HepG2 (cell line): ENCODE measurements around the gene EIF3B. TPM values are rescaled to one million over a fixed set of nuclear protein-coding genes. Genes with fewer than 3 reads are reported as not detected.
A peak's percentile ranks its signal among the peaks of the same experiment; 100 is the strongest.

Source experiments
- ARID2 ChIP-seq: sonication (generic); formaldehyde crosslinking; IDR thresholded peaks from 2 replicates; pipeline ENCODE4 v1.8.1; 2022; ENCODE audit warnings: mild to moderate bottlenecking, missing genetic modification reagents, borderline replicate concordance
- KAT2B ChIP-seq: fragments of 150-350 bp; IDR thresholded peaks from 2 replicates; pipeline ENCODE4 v1.6.1; 2014; ENCODE audit warnings: low read depth, low read length, borderline replicate concordance
- KAT7 ChIP-seq: IDR thresholded peaks from 2 replicates; pipeline ENCODE4 v1.6.1; 2018; ENCODE audit warnings: borderline replicate concordance, missing compliant biosample characterization
- KDM3A ChIP-seq: IDR thresholded peaks from 2 replicates; pipeline ENCODE4 v1.6.1; 2018; ENCODE audit warnings: low read depth, missing compliant biosample characterization
- RBAK ChIP-seq: sonication (generic); formaldehyde crosslinking; IDR thresholded peaks from 2 replicates; pipeline ENCODE4 v1.5.1; 2020; ENCODE audit warnings: mild to moderate bottlenecking, missing genetic modification reagents
- SIX1 ChIP-seq: sonication (generic); formaldehyde crosslinking; IDR thresholded peaks from 2 replicates; pipeline ENCODE4 v1.4.0; 2020; ENCODE audit warnings: missing genetic modification reagents, borderline replicate concordance
- ZNF180 ChIP-seq: sonication (generic); formaldehyde crosslinking; IDR thresholded peaks from 2 replicates; pipeline ENCODE4 v1.4.0; 2020; ENCODE audit warnings: low read depth, missing genetic modification reagents, borderline replicate concordance
- ZNF235 ChIP-seq: sonication (generic); formaldehyde crosslinking; IDR thresholded peaks from 2 replicates; pipeline ENCODE4 v1.8.1; 2023; ENCODE audit warnings: mild to moderate bottlenecking, missing genetic modification reagents, borderline replicate concordance
- ZNF432 ChIP-seq: sonication (generic); formaldehyde crosslinking; IDR thresholded peaks from 2 replicates; pipeline ENCODE4 v1.5.0; 2020; ENCODE audit warnings: missing genetic modification reagents, mild to moderate bottlenecking, borderline replicate concordance
- ZNF563 ChIP-seq: sonication (generic); formaldehyde crosslinking; IDR thresholded peaks from 2 replicates; pipeline ENCODE4 v1.8.0; 2022; ENCODE audit warnings: mild to moderate bottlenecking, moderate library complexity, missing genetic modification reagents
- ZNF605 ChIP-seq: sonication (generic); formaldehyde crosslinking; IDR thresholded peaks from 2 replicates; pipeline ENCODE4 v1.8.0; 2022; ENCODE audit warnings: mild to moderate bottlenecking, missing genetic modification reagents
- polyA plus RNA-seq, 8 experiments: library from polyadenylated mRNA; depleted of rRNA in 3 of 8; stranded (reverse) in 7 of 8; unstranded in 1 of 8; fragments of >200 nt; fragmentation: Illumina TruSeq in 4 of 8; extraction: Trizol in 4 of 8; gene quantifications; 2 replicates each; pipeline versions ENCODE4 v1.2.1 to v1.2.3, GENCODE V29; 2011 to 2016; ENCODE audit warnings: low read depth in 4 of 8, missing spikeins in 1 of 8, mixed read lengths in 1 of 8; ENCODE audit not compliant: insufficient read depth in 1 of 8
- total RNA-seq, 5 experiments: library from RNA; depleted of rRNA; stranded (reverse); fragments of >200 nt; fragmentation: Illumina TruSeq; extraction: Trizol; gene quantifications; 2 replicates each; pipeline ENCODE4 v1.2.3, GENCODE V29; 2016; ENCODE audit warnings: low read depth in 1 of 5
- TF ChIP-seq, protein P1 (sequence below): sonication (generic); formaldehyde crosslinking; IDR thresholded peaks from 2 replicates; pipeline ENCODE4 v1.5.1; 2020; ENCODE audit warnings: mild to moderate bottlenecking, missing genetic modification reagents, moderate library complexity
- TF ChIP-seq, protein P2 (sequence below): sonication (generic); formaldehyde crosslinking; IDR thresholded peaks from 2 replicates; pipeline ENCODE4 v1.5.0; 2020; ENCODE audit warnings: mild to moderate bottlenecking, missing genetic modification reagents, moderate library complexity
- TF ChIP-seq, protein P3 (sequence below): sonication (generic); formaldehyde crosslinking; IDR thresholded peaks from 2 replicates; pipeline ENCODE4 v1.4.0; 2020; ENCODE audit warnings: missing genetic modification reagents
- TF ChIP-seq, protein P4 (sequence below), 2 experiments: sonication (generic) in 1 of 2; formaldehyde crosslinking in 1 of 2; IDR thresholded peaks; 2 replicates each; pipeline versions ENCODE4 v1.5.1 to v1.6.1; 2011 to 2020; ENCODE audit warnings: borderline replicate concordance in 1 of 2, low read depth in 1 of 2, low read length in 1 of 2, mild to moderate bottlenecking in 1 of 2, missing genetic modification reagents in 1 of 2, moderate library complexity in 1 of 2
- TF ChIP-seq, protein P5 (sequence below): sonication (generic); formaldehyde crosslinking; IDR thresholded peaks from 2 replicates; pipeline ENCODE4 v1.8.0; 2022; ENCODE audit warnings: missing genetic modification reagents, mild to moderate bottlenecking, inconsistent platforms, borderline replicate concordance

The EIF3B gene
- total and polyA plus RNA-seq, 2 of the 13 experiments (the other 11 are each of a cell fraction or from before 2014, with no cell fraction given): 92.2 to 241 TPM

DNA sequence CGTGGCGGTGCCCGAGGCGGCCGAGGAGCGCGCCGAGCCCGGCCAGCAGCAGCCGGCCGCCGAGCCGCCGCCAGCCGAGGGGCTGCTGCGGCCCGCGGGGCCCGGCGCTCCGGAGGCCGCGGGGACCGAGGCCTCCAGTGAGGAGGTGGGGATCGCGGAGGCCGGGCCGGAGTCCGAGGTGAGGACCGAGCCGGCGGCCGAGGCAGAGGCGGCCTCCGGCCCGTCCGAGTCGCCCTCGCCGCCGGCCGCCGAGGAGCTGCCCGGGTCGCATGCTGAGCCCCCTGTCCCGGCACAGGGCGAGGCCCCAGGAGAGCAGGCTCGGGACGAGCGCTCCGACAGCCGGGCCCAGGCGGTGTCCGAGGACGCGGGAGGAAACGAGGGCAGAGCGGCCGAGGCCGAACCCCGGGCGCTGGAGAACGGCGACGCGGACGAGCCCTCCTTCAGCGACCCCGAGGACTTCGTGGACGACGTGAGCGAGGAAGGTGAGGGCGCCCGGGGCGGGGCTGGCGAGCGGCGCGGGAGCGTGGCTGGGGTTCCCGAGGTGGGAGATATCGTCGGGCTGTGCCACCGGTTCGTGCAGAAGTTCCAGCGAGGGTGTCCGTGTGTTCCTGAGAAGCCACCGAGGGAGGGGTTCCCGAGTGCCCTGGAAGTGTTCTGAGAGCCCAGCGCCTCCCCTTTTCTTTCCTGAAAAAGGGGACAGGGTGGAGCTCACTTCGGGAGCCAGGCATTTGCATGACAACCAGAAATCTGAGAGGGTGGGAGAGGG, 495 bp downstream of the EIF3B start (continued):
- TF ChIP-seq ARID2 (CRISPR knock-in tag): no peak
- TF ChIP-seq, protein P1, sequence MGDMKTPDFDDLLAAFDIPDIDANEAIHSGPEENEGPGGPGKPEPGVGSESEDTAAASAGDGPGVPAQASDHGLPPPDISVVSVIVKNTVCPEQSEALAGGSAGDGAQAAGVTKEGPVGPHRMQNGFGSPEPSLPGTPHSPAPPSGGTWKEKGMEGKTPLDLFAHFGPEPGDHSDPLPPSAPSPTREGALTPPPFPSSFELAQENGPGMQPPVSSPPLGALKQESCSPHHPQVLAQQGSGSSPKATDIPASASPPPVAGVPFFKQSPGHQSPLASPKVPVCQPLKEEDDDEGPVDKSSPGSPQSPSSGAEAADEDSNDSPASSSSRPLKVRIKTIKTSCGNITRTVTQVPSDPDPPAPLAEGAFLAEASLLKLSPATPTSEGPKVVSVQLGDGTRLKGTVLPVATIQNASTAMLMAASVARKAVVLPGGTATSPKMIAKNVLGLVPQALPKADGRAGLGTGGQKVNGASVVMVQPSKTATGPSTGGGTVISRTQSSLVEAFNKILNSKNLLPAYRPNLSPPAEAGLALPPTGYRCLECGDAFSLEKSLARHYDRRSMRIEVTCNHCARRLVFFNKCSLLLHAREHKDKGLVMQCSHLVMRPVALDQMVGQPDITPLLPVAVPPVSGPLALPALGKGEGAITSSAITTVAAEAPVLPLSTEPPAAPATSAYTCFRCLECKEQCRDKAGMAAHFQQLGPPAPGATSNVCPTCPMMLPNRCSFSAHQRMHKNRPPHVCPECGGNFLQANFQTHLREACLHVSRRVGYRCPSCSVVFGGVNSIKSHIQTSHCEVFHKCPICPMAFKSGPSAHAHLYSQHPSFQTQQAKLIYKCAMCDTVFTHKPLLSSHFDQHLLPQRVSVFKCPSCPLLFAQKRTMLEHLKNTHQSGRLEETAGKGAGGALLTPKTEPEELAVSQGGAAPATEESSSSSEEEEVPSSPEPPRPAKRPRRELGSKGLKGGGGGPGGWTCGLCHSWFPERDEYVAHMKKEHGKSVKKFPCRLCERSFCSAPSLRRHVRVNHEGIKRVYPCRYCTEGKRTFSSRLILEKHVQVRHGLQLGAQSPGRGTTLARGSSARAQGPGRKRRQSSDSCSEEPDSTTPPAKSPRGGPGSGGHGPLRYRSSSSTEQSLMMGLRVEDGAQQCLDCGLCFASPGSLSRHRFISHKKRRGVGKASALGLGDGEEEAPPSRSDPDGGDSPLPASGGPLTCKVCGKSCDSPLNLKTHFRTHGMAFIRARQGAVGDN (CRISPR knock-in tag): peak; percentile 57; the same call in 1 of the 2 replicates
- TF ChIP-seq KAT7 (CRISPR knock-in tag): 0 out of 2 replicates have a peak, but pooled peaks have one; percentile 32
- TF ChIP-seq, protein P2, sequence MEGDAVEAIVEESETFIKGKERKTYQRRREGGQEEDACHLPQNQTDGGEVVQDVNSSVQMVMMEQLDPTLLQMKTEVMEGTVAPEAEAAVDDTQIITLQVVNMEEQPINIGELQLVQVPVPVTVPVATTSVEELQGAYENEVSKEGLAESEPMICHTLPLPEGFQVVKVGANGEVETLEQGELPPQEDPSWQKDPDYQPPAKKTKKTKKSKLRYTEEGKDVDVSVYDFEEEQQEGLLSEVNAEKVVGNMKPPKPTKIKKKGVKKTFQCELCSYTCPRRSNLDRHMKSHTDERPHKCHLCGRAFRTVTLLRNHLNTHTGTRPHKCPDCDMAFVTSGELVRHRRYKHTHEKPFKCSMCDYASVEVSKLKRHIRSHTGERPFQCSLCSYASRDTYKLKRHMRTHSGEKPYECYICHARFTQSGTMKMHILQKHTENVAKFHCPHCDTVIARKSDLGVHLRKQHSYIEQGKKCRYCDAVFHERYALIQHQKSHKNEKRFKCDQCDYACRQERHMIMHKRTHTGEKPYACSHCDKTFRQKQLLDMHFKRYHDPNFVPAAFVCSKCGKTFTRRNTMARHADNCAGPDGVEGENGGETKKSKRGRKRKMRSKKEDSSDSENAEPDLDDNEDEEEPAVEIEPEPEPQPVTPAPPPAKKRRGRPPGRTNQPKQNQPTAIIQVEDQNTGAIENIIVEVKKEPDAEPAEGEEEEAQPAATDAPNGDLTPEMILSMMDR (CRISPR knock-in tag): peak; percentile 5; the same call in 1 of the 2 replicates
- TF ChIP-seq RBAK (CRISPR knock-in tag): no peak
- no peak for TF ChIP-seq SIX1 (CRISPR knock-in tag)
- TF ChIP-seq ZNF432 (CRISPR knock-in tag): no peak
- TF ChIP-seq KDM3A (CRISPR knock-in tag): no peak
- TF ChIP-seq ZNF563: no peak
- TF ChIP-seq, protein P3, sequence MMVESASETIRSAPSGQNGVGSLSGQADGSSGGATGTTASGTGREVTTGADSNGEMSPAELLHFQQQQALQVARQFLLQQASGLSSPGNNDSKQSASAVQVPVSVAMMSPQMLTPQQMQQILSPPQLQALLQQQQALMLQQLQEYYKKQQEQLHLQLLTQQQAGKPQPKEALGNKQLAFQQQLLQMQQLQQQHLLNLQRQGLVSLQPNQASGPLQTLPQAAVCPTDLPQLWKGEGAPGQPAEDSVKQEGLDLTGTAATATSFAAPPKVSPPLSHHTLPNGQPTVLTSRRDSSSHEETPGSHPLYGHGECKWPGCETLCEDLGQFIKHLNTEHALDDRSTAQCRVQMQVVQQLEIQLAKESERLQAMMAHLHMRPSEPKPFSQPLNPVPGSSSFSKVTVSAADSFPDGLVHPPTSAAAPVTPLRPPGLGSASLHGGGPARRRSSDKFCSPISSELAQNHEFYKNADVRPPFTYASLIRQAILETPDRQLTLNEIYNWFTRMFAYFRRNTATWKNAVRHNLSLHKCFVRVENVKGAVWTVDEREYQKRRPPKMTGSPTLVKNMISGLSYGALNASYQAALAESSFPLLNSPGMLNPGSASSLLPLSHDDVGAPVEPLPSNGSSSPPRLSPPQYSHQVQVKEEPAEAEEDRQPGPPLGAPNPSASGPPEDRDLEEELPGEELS: no peak
- TF ChIP-seq ZNF180: no peak
- 0 out of 2 replicates have a peak, but pooled peaks have one; percentile 24 for TF ChIP-seq ZNF235 (CRISPR knock-in tag)
- TF ChIP-seq, protein P4, sequence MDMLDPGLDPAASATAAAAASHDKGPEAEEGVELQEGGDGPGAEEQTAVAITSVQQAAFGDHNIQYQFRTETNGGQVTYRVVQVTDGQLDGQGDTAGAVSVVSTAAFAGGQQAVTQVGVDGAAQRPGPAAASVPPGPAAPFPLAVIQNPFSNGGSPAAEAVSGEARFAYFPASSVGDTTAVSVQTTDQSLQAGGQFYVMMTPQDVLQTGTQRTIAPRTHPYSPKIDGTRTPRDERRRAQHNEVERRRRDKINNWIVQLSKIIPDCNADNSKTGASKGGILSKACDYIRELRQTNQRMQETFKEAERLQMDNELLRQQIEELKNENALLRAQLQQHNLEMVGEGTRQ (IDR thresholded peaks at IDR 0.05; ENCODE audit: low read depth, low read length): no peak
- TF ChIP-seq, protein P4 (CRISPR knock-in tag; IDR thresholded peaks at IDR 0.05; ENCODE audit: borderline replicate concordance): no peak
- TF ChIP-seq ZNF605: no peak
- TF ChIP-seq KAT2B: no peak
- TF ChIP-seq, protein P5, sequence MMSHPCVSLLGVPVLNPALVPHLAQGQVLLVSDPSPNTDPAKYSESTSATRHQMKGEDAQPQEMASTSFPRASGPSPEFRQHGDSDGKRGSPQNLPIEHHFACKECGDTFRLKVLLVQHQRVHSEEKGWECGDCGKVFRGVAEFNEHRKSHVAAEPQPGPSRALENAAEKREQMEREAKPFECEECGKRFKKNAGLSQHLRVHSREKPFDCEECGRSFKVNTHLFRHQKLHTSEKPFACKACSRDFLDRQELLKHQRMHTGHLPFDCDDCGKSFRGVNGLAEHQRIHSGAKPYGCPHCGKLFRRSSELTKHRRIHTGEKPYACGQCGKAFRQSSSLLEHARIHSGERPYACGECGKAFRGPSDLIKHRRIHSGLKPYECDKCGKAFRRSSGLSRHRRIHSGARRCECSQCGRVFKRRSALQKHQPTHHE (CRISPR knock-in tag): no peak
